Lower lobe of right lung (tissue), 2 donors: Measurements from ENCODE around the gene APOD. TPM values are rescaled to one million over a fixed set of nuclear protein-coding genes. Genes with fewer than 3 reads are reported as not detected.
"Not testable (repeated sequence)": the region's sequence is repeated elsewhere in the genome, so short reads cannot be mapped to it uniquely, and the experiment has no call there.

ENCODE experiments used
- ATAC-seq, 2 donors: fragments of 200-7000 bp; cut with Tn5 transposase; one replicate each; pipeline ENCODE4 v1.9.1; 2020 to 2022; ENCODE audit warnings: mild to moderate bottlenecking in 2 of 2, moderate library complexity in 2 of 2
- DNase-seq: peaks from one replicate; pipeline ENCODE4 v3.0.0-alpha.2; 2020
- H3K27ac ChIP-seq: fragments of 200-600 bp; one replicate; pipeline ENCODE4 v1.8.0; 2022
- H3K27me3 ChIP-seq: fragments of 200-600 bp; one replicate; pipeline ENCODE4 v1.8.0; 2022; ENCODE audit warnings: low read depth
- H3K36me3 ChIP-seq: fragments of 200-600 bp; one replicate; pipeline ENCODE4 v1.8.0; 2022; ENCODE audit warnings: mild to moderate bottlenecking
- H3K4me1 ChIP-seq: fragments of 200-600 bp; one replicate; pipeline ENCODE4 v1.8.0; 2022
- H3K4me3 ChIP-seq: fragments of 200-600 bp; one replicate; pipeline ENCODE4 v1.8.0; 2022; ENCODE audit warnings: mild to moderate bottlenecking
- H3K9me3 ChIP-seq: fragments of 200-600 bp; one replicate; pipeline ENCODE4 v1.8.0; 2022
- CTCF ChIP-seq: fragments of 200-600 bp; IDR thresholded peaks from one replicate; pipeline ENCODE4 v1.8.0; 2022; ENCODE audit warnings: antibody characterized with exemption, mild to moderate bottlenecking
- intact Hi-C: fragments of 100-400 bp; cut with DNase I; formaldehyde crosslinking; loops from one replicate; pipeline ENCODE4 v1.11.0; 2022
- total RNA-seq: library from RNA; stranded (reverse); fragmentation: NEBNext Ultra II Directional; extraction: Animal tissue kit (Norgen Biotek cat#: 25700); gene quantifications from one replicate; pipeline ENCODE4 v1.2.1, GENCODE V29; 2021
- donor health status: DM: no; HTN: yes; CAD: no; lungs with severe emphysema.

Gene APOD
- total RNA-seq, 1 donor from 2014 or later = 91.6 TPM

- Histone ChIP-seq H3K27ac (no peak overlapping the region), H3K27me3 (no peaks in the 10 kb centered on the region), H3K4me3 (no peak overlapping the region), H3K36me3 (no peaks in the 10 kb centered on the region), H3K4me1 (no peaks in the 10 kb centered on the region), H3K9me3 (no peaks in the 10 kb centered on the region)
- DNase-seq (no peak), ATAC-seq (peak in 1 of 2 donors; percentile 20)
- intact Hi-C loops = no loop called here
- no peak for TF ChIP-seq CTCF
Observed at GRCh38 chr3:195616681-195617080, 32.9 kb upstream of the APOD start.

- H3K9me3 ChIP-seq, H3K27me3 ChIP-seq, H3K27ac ChIP-seq, intact Hi-C loops, H3K4me3 ChIP-seq, DNase-seq, H3K36me3 ChIP-seq, ATAC-seq, H3K4me1 ChIP-seq: not testable (repeated sequence)
Observed at GRCh38 chr3:195615952-195616537, 32.3 kb upstream of the APOD start.

GRCh38 chr3:195614672-195615504 lies 31.1 kb upstream of the APOD start:
- peak; percentile 72 to 80 for ATAC-seq
- H3K36me3 ChIP-seq, H3K27ac ChIP-seq, H3K27me3 ChIP-seq, intact Hi-C loops, H3K4me3 ChIP-seq, H3K4me1 ChIP-seq, H3K9me3 ChIP-seq, DNase-seq: not testable (repeated sequence)

GRCh38 chr3:195613468-195614069 lies 29.8 kb upstream of the APOD start:
- TF ChIP-seq CTCF = no peak
- Histone ChIP-seq H3K9me3 (no peaks in the 10 kb centered on the region), H3K27ac (no peak overlapping the region), H3K36me3 (no peaks in the 10 kb centered on the region), H3K27me3 (no peaks in the 10 kb centered on the region), H3K4me3 (no peak overlapping the region), H3K4me1 (no peaks in the 10 kb centered on the region)
- DNase-seq = no peak
- intact Hi-C loops = no loop called here
- no peak for ATAC-seq

- Histone ChIP-seq H3K36me3 (no peaks in the 10 kb centered on the region), H3K4me1 (no peaks in the 10 kb centered on the region), H3K4me3 (no peak overlapping the region), H3K27me3 (no peaks in the 10 kb centered on the region), H3K27ac (no peak overlapping the region), H3K9me3 (peaks cover 3% of the 10 kb centered on the region)
- DNase-seq (no peak), ATAC-seq (peak in 1 of 2 donors; percentile 30)
- intact Hi-C loops = no loop called here
- TF ChIP-seq CTCF = no peak
Observed at GRCh38 chr3:195612075-195612800, 28.5 kb upstream of the APOD start.

GRCh38 chr3:195609229-195609628 lies 25.5 kb upstream of the APOD start:
- intact Hi-C loops = no loop called here
- H3K4me3 ChIP-seq = no peak overlapping the region
- DNase-seq = no peak
- no peaks in the 10 kb centered on the region for H3K4me1 ChIP-seq
- no peak for ATAC-seq
- TF ChIP-seq CTCF = no peak
- H3K27ac ChIP-seq = no peak overlapping the region
- no peaks in the 10 kb centered on the region for H3K36me3 ChIP-seq
- peaks cover 12% of the 10 kb centered on the region for H3K9me3 ChIP-seq
- H3K27me3 ChIP-seq = no peaks in the 10 kb centered on the region

GRCh38 chr3:195601785-195602184 lies 18.0 kb upstream of the APOD start:
- H3K4me1 ChIP-seq, H3K36me3 ChIP-seq, DNase-seq, H3K4me3 ChIP-seq, ATAC-seq, H3K27ac ChIP-seq, H3K27me3 ChIP-seq, H3K9me3 ChIP-seq, intact Hi-C loops: not testable (repeated sequence)
